GM23338 (cell line): ENCODE data around the gene SYCP2.

Experiments
- CTCF ChIP-seq, 2 experiments: fragments of 200-600 bp in 1 of 2; sonication (generic) in 1 of 2; conservative IDR thresholded peaks; 2 replicates each; pipeline versions ENCODE4 v1.5.1 to v1.6.1; 2016 to 2017; ENCODE audit warnings: antibody characterized with exemption in 2 of 2, low read depth in 2 of 2, mild to moderate bottlenecking in 2 of 2, moderate library complexity in 1 of 2
- EZH2 ChIP-seq: fragments of 200-600 bp; sonication (generic); IDR thresholded peaks from one replicate; pipeline ENCODE4 v1.8.0; 2017; ENCODE audit warnings: antibody characterized with exemption, mild to moderate bottlenecking, low read depth; ENCODE audit not compliant: unreplicated experiment
- POLR2AphosphoS5 ChIP-seq: IDR thresholded peaks from 2 replicates; pipeline ENCODE4 v1.6.1; 2016; ENCODE audit warnings: antibody characterized with exemption, low read depth
- TF ChIP-seq, protein P1 (sequence below): IDR thresholded peaks from one replicate; pipeline ENCODE4 v1.6.1; 2018; ENCODE audit warnings: antibody characterized with exemption; ENCODE audit not compliant: unreplicated experiment

GRCh38 chr20:59835057-59835447 is 98.4 kb downstream of the SYCP2 start:
- TF ChIP-seq CTCF (conservative IDR thresholded peaks at IDR 0.05; ENCODE audit: low read depth in 2 of 2) (no peak), POLR2AphosphoS5 (no peak), EZH2 (no peak)
- TF ChIP-seq, protein P1, sequence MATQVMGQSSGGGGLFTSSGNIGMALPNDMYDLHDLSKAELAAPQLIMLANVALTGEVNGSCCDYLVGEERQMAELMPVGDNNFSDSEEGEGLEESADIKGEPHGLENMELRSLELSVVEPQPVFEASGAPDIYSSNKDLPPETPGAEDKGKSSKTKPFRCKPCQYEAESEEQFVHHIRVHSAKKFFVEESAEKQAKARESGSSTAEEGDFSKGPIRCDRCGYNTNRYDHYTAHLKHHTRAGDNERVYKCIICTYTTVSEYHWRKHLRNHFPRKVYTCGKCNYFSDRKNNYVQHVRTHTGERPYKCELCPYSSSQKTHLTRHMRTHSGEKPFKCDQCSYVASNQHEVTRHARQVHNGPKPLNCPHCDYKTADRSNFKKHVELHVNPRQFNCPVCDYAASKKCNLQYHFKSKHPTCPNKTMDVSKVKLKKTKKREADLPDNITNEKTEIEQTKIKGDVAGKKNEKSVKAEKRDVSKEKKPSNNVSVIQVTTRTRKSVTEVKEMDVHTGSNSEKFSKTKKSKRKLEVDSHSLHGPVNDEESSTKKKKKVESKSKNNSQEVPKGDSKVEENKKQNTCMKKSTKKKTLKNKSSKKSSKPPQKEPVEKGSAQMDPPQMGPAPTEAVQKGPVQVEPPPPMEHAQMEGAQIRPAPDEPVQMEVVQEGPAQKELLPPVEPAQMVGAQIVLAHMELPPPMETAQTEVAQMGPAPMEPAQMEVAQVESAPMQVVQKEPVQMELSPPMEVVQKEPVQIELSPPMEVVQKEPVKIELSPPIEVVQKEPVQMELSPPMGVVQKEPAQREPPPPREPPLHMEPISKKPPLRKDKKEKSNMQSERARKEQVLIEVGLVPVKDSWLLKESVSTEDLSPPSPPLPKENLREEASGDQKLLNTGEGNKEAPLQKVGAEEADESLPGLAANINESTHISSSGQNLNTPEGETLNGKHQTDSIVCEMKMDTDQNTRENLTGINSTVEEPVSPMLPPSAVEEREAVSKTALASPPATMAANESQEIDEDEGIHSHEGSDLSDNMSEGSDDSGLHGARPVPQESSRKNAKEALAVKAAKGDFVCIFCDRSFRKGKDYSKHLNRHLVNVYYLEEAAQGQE, result no peak
